Endodermal cell (in vitro differentiated cells): ENCODE data around the gene DNAAF6. TPM values are rescaled to one million over a fixed set of nuclear protein-coding genes. Genes with fewer than 3 reads are reported as not detected.

ENCODE experiments used
- DNase-seq: peaks from one replicate; pipeline ENCODE4 v3.0.0-alpha.2; 2017
- H3K27ac ChIP-seq: 2 replicates; pipeline ENCODE4 v1.5.1; 2013; ENCODE audit warnings: mild to moderate bottlenecking, low read depth, low read length, moderate library complexity
- H3K27me3 ChIP-seq: 2 replicates; pipeline ENCODE4 v1.6.1; 2013; ENCODE audit warnings: mild to moderate bottlenecking, low read length, moderate library complexity; ENCODE audit not compliant: insufficient read depth, control insufficient read depth, poor library complexity, severe bottlenecking
- H3K36me3 ChIP-seq: 2 replicates; pipeline ENCODE4 v1.7.0; 2013; ENCODE audit warnings: mild to moderate bottlenecking, low read length, moderate library complexity; ENCODE audit not compliant: control insufficient read depth, insufficient read depth
- H3K4me1 ChIP-seq: one replicate; pipeline ENCODE4 v1.7.0; 2013; ENCODE audit warnings: low read length; ENCODE audit not compliant: control insufficient read depth, insufficient read depth
- H3K4me3 ChIP-seq: 2 replicates; pipeline ENCODE4 v1.5.1; 2013; ENCODE audit warnings: mild to moderate bottlenecking, low read length, moderate library complexity
- H3K9ac ChIP-seq: 2 replicates; pipeline ENCODE4 v1.6.1; 2013; ENCODE audit warnings: mild to moderate bottlenecking, low read length, moderate library complexity; ENCODE audit not compliant: poor library complexity, severe bottlenecking; ENCODE audit errors: extremely low read depth
- H3K9me3 ChIP-seq: 2 replicates; pipeline ENCODE4 v1.6.1; 2013; ENCODE audit warnings: mild to moderate bottlenecking, low read length, moderate library complexity; ENCODE audit not compliant: control insufficient read depth
- H3K27ac Mint-ChIP-seq: 2 replicates; pipeline ENCODE4 v1.8.0; 2020; ENCODE audit warnings: mixed read lengths
- H3K27me3 Mint-ChIP-seq: 2 replicates; pipeline ENCODE4 v1.8.0; 2021; ENCODE audit warnings: mild to moderate bottlenecking, mixed read lengths; ENCODE audit not compliant: insufficient read depth
- H3K36me3 Mint-ChIP-seq: 2 replicates; pipeline ENCODE4 v1.8.0; 2020; ENCODE audit warnings: low read depth, mixed read lengths
- H3K4me1 Mint-ChIP-seq: 2 replicates; pipeline ENCODE4 v1.8.0; 2020; ENCODE audit warnings: mixed read lengths
- H3K4me3 Mint-ChIP-seq: 2 replicates; pipeline ENCODE4 v1.8.0; 2020; ENCODE audit warnings: mild to moderate bottlenecking, moderate library complexity, mixed read lengths
- H3K9me3 Mint-ChIP-seq: 2 replicates; pipeline ENCODE4 v1.8.0; 2020; ENCODE audit warnings: mild to moderate bottlenecking, mixed read lengths
- CTCF ChIP-seq: fragments of 200-600 bp; sonication (generic); conservative IDR thresholded peaks from 2 replicates; pipeline ENCODE4 v1.5.0; 2021; ENCODE audit warnings: antibody characterized with exemption, mild to moderate bottlenecking
- WGBS, 2 experiments: methylation state at CpG; one replicate each; pipeline versions ENCODE4 v1.1.5 to v1.1.7; 2013; ENCODE audit warnings: missing lambda C conversion rate in 2 of 2, mixed read lengths in 1 of 2; ENCODE audit not compliant: insufficient coverage in 1 of 2, insufficient read length in 1 of 2; 5-methylcytosine and 5-hydroxymethylcytosine counted together
- total RNA-seq, 2 donors: library from RNA; stranded (reverse); fragmentation: NEBNext Ultra II Directional in 1 of 2; extraction: Animal tissue kit (Norgen Biotek cat#: 25700) in 1 of 2; gene quantifications; 2 replicates in 1 of 2; 3 replicates in 1 of 2; pipeline ENCODE4 v1.2.1, GENCODE V29; 2021

DNAAF6 gene
- total RNA-seq, 2 donors from 2014 or later, result not detected

GRCh38 chrX:107168257-107168656 is 38.2 kb upstream of the DNAAF6 start:
- Mint-ChIP-seq H3K4me1 (no peaks in the 10 kb centered on the region), H3K9me3 (peaks cover 45% of the 10 kb centered on the region), H3K36me3 (no peaks in the 10 kb centered on the region), H3K27ac (no peak overlapping the region), H3K4me3 (no peak overlapping the region), H3K27me3 (no peaks in the 10 kb centered on the region)
- no peaks in the 10 kb centered on the region for H3K4me1 ChIP-seq
- no peak for DNase-seq
- H3K27me3 ChIP-seq, result peaks cover 5% of the 10 kb centered on the region
- no peaks in the 10 kb centered on the region for H3K9me3 ChIP-seq
- H3K27ac ChIP-seq, result no peak overlapping the region
- no peak for TF ChIP-seq CTCF
- H3K4me3 ChIP-seq, result no peak overlapping the region
- no peaks in the 10 kb centered on the region for H3K36me3 ChIP-seq
- H3K9ac ChIP-seq, result no peak overlapping the region

- peaks cover 44% of the 10 kb centered on the region for H3K9me3 Mint-ChIP-seq
- H3K27me3 ChIP-seq, result peaks cover 5% of the 10 kb centered on the region
- H3K4me1 Mint-ChIP-seq, result no peaks in the 10 kb centered on the region
- H3K4me3 Mint-ChIP-seq, result no peak overlapping the region
- no peaks in the 10 kb centered on the region for H3K4me1 ChIP-seq
- no peak for TF ChIP-seq CTCF
- no peaks in the 10 kb centered on the region for H3K9me3 ChIP-seq
- 91% methylated on average over 1 of the region's 1 CpG; no CpG with 5 or more reads in 1 of the 2 experiments for WGBS, 2 experiments
- H3K9ac ChIP-seq, result no peak overlapping the region
- no peak for DNase-seq
- no peak overlapping the region for H3K4me3 ChIP-seq
- H3K27me3 Mint-ChIP-seq, result no peaks in the 10 kb centered on the region
- H3K27ac ChIP-seq, result no peak overlapping the region
- H3K36me3 ChIP-seq, result no peaks in the 10 kb centered on the region
- H3K36me3 Mint-ChIP-seq, result no peaks in the 10 kb centered on the region
- no peak overlapping the region for H3K27ac Mint-ChIP-seq
Measured at GRCh38 chrX:107168712-107169111, 37.7 kb upstream of the DNAAF6 start.

GRCh38 chrX:107171369-107172102 is 34.9 kb upstream of the DNAAF6 start:
- Histone ChIP-seq H3K4me1 (no peaks in the 10 kb centered on the region), H3K9ac (no peak overlapping the region), H3K4me3 (no peak overlapping the region), H3K27me3 (peaks cover 30% of the 10 kb centered on the region), H3K36me3 (no peaks in the 10 kb centered on the region), H3K27ac (no peak overlapping the region), H3K9me3 (no peaks in the 10 kb centered on the region)
- Mint-ChIP-seq H3K4me3 (no peak overlapping the region), H3K9me3 (peaks cover 41% of the 10 kb centered on the region), H3K27ac (no peak overlapping the region), H3K27me3 (peaks cover 16% of the 10 kb centered on the region), H3K36me3 (no peaks in the 10 kb centered on the region), H3K4me1 (no peaks in the 10 kb centered on the region)
- no peak for TF ChIP-seq CTCF
- DNase-seq, result no peak
